Activated CD8-positive, alpha-beta memory T cell treated with anti-CD3 and anti-CD28 coated beads for 1 hour (primary cell): ENCODE data around the gene FRMD5.
"Not testable (repeated sequence)": the region's sequence is repeated elsewhere in the genome, so short reads cannot be mapped to it uniquely, and the experiment has no call there.

Source experiments
- DNase-seq, 2 donors: peaks; one replicate each; pipeline ENCODE4 v3.0.0-alpha.2; 2020; ENCODE audit warnings: low read depth in 1 of 2; ENCODE audit errors: extremely low read depth in 1 of 2

FRMD5 gene

DNA sequence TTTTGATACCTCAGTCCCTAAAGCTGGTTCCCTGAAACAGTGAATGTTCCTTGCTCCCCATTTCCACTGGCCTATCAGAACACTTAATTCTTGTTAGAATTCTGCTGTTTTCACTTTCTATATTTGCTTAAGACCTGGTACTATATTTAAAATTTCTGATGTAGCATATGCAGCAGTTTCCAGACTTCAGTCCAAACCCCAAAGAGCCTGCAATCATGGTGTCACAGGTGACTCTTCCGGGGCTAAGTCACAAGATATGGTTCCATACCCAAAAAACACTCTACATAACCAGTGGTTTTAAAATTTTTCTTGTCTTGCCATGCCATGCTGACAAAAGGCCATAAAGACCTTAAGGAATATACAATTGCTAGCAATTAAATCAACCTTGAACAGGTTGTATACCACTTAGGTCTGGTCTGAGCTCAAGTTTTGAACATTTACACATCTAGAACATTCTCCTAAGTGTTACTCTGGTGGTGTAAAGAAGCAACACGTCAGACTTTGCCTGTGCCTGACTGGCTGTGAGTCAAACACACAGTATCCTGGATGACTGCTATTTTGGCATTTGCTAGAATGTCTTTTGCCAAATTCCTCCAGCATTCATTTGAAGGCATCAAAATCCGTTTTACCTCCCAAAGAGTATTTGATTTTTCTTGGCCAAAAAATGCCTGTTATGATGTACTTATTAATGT lies 160.0 kb downstream of the FRMD5 start:
- DNase-seq, result no peak

DNA sequence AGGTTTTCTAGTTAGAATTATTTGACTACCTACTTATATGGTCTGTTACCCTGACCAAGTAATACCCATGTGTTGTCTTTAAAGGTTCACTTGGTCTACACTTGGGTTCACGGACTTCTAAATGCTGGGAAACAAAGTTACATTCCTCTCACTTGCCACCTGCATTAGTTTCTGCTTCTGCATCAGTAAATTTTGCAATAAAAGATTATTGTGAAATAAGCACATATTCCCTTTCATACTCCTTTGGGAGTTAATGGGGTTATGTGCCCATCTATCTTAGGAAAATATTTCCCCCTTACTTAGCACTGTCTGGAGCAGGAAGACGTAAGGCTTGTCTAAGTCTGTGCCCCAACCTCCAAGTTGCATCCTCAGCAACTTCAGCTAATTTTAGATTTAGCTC lies 160.7 kb downstream of the FRMD5 start:
- DNase-seq, result no peak

DNA sequence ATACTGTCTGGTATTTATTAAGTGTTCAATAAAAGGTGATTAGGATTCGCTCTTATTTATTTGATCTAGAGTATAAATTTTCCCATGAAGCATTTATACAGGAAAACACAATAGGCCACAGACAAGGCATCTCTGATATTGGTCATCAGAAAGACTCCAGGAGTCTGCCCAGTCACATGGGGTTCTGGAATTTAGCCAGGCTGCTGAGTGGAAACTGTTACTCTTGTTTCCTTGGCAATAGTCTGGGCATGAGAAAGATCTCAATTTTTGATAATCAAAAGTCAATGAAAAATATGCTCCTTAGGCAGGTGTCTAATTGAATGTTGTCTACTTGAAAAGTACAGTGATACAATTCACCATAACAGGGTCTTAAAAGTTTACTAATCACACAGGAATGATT lies 161.2 kb downstream of the FRMD5 start:
- DNase-seq, result no peak

DNA sequence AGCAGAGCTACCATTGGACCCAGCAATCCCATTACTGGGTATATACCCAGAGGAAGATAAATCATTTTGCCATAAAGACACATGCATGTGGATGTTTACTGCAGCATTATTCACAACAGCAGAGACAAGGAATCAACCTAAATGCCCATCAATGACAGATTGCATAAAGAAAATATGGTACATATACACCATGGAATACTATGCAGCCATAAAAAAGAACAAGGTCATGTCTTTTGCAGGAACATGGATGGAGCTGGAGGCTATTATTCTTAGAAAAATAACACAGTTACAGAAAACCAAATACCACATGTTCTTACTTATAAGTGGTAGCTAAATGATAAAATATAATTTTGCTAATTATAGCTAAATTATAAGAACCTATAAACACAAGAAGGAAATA lies 162.3 kb downstream of the FRMD5 start:
- DNase-seq, result not testable (repeated sequence)

DNA sequence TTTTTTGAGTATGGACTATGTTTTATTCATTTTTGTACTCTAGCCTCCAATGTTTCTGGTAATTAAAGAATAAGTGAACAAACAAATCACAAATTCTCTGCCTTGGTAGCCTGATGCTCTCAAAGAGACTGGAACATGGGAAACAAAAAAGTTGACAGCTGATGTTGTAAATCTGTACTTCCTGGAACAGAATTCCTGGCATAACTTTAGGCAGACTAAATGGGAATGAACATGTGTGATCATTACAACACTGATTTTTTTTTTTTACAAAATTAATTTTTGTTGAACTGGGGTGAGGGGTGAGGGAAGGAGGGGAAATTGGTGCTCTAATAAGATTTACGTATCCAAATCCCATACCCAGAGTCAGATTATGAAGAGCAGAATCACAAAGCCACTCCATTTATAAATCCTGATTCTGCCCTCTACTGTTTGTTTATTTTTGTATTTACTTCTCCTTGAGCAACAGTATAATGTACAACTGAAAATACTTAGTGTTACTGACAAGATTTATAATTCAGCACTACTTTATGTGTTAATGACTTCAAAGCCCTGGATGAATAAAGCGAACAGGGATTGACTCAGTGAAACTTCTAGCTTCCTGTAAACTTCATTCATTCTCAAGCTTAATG lies 165.0 kb downstream of the FRMD5 start:
- DNase-seq, result no peak

DNA sequence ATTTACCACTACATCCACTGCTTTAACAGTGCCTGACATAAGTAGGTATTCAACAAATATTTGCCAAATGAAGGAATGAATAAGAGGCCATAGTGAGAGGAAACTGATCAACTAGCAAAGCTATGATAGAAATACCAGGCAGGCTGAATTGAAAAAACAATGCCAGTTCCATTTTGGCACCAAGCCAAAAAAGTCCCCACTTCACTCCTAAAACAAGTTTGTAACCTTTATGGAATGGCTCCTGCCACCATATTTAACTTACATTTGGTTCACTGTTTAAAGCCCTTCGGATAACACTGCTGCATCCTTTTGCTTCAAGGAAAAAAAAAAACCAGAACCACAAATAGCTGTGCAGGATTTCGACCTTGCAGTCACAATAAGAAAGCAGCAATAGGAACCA lies 166.1 kb downstream of the FRMD5 start:
- DNase-seq, result no peak

DNA sequence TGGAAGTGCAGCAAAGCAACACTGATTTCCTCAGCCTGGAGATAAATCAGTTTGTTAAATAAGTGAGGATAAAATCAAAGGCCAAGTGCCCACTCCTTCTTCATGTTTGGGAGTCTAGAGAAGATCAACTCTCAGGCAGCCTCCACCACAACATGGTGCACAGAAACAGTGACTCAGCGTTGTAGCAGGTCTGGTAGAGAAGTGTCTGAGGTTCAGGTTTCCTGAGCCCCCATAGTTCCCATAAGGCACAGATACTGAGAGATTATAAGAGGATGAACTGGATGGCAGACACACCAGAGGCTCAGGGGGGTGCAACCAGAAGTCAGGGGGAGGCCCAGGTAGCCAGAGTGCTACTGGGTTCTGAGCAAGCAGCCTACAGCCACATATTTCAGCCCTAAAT lies 166.7 kb downstream of the FRMD5 start:
- DNase-seq, result no peak

DNA sequence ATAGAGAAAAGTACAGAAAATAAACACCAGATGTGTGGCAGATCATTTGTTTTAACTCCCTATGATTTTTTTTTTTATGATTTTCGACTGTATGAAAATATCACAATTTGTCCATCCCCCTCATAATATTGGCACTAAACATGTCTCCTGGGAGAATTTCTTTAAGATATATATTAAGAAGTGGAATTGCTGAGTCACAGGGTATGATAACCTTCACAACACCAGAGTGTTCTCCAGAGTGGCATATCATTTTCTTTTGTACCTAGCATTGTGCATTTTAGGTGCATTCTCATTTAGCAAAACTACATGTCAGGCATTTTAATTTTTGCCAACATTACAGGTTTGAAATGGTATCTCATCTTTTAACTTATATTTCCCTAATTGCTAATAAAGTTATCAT lies 170.9 kb downstream of the FRMD5 start:
- no peak for DNase-seq

DNA sequence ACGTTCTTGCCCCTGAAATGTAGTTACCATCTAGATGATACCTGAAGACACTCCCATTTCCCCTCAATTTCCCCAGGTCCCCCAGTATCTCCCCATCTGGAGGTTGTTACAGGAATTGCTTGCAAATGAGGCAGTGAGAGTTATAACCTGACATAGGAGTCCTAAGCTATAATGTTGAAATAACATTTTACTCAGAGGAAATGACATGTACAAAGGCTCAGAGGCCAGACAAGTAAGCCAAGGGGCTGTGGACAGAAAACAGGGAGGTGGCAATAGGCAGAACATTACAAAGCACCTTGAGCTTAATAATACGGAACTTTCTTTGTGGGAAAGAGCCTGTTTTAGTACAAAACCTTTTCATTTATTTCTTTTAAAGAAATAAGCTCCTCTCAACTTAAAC lies 171.9 kb downstream of the FRMD5 start:
- DNase-seq, result no peak

DNA sequence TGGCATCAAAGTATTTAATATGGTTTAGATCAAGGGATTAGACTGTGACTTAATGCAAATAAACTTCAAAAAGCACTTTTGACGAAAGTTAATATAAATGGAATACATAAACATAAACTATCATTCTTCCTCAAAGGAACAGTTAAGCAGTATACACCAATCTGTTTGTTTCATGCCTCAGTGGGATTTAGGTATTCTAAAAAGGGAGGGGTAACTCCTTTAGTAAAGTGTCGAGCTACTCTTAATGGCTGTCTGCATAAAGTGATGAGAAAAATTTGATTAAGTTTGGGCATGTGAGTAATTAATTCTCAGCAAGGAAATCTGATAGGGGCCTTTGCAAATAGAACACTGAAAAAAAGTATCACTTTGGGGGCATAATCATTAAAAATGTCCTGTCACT lies 176.9 kb downstream of the FRMD5 start:
- DNase-seq, result no peak

DNA sequence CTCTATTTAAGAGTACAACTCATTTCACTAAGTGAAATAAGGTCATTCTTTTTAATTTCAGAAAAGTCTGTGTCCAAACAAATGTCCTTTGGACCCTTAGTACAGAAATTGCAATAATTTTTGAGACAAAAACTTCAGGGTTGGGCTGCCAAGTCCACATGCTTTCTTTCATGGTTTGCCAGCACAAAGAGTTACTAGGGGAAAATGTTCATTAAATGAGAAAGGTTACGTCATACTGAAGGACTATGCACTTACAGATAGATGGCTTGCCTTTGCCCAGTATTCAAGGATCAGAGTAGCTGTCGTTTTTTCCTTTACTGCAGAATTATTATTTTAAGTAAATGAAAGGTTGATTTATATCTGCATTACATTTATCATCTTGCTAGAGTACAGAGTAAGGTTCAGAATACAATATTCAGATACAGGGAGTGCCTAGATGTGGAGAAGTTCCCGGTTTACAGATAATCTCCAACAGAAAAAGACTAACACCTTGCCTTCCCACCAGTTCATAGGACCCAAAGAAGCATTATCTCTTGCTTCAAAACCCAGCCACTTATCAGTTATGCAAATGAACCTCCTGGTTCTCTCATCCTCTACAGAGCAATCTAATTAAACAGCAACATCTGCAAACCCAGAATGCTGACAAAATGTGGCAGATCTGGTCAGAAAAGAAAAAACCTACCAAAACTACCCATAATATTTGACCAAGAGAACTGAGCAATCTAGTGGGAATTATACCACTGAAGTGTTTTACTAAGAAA lies 179.3 kb downstream of the FRMD5 start:
- no peak for DNase-seq

DNA sequence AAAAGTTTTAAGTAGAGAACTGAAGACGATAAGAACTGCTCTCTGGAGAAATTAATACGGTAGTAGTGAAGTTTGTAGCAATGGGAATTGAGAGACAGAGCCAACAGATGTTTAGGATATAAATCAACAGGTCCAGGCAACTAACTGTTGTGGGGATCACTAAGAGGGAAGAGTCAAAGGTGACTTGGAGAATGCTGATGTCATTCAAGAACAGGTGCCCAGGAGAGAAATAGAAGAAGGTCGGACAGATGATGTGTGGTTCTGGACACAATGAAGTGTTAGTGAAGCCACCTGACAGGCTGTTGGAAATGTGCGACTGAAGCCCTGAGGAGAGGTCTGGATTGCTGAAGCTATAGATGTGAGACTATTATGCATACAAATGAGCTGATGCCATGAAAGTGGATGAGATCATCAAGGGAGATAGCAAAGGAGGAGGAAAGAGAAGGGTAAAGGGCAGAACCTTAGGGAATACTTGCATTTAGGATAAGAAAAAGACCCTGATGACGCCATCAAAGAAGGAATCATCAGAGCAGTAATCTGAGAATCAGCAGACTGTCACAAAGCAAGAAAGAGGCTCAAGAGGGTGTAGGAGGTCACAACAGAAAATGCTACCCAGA lies 183.7 kb downstream of the FRMD5 start:
- DNase-seq, result no peak

DNA sequence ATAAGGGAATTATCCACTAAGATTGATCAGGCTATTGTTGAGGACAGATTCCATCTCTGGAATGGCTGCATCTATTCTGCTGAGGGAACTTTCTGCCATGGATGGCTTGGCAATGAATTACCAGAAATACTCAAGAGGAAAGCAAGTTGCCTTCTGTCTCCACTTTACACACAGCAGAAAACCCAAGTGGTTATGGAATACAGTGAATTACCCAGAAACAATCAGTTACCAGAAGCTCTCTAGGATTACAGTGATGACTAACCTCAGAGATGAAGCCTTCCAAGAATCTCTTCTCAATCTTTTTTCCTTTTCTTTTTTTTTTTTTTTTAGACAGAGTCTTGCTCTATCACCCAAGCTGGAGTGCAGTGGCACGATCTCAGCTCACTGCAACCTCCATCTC lies 185.0 kb downstream of the FRMD5 start:
- no peak for DNase-seq

DNA sequence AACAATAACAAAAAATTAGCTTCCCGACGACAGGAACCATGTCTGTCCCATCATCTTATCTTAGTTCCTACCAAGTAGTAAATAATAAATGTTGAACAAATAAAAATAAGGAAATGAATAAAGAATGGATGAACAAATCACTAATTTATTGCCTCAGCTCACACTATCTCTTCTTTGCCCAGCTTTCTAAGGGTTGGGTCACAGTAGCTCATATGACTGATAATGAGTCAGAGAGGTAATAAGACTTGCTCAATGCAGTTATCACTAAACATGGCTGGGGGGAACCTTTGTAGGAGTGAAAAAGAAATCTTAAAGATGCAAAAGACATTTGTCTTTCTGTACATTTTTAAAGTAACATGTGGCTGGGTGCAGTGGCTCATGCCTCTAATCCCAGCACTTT lies 186.0 kb downstream of the FRMD5 start:
- DNase-seq, result no peak

DNA sequence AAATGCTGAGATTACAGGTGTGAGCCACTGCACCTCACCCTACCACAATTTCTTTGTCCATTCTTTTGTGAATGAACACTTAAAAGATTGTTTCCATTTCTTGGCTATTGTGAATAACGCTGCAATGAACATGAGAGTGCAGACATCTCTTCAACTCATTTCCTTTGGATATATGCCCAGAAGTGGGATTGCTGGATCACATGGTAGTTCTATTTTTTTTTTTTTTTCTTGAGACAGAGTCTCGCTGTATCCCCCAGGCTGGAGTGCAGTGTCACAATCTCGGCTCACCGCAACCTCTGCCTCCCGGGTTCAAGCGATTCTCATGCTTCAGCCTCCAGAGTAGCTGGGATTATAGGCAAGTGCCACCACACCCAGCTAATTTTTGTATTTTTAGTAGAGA lies 194.8 kb downstream of the FRMD5 start:
- DNase-seq, result not testable (repeated sequence)

DNA sequence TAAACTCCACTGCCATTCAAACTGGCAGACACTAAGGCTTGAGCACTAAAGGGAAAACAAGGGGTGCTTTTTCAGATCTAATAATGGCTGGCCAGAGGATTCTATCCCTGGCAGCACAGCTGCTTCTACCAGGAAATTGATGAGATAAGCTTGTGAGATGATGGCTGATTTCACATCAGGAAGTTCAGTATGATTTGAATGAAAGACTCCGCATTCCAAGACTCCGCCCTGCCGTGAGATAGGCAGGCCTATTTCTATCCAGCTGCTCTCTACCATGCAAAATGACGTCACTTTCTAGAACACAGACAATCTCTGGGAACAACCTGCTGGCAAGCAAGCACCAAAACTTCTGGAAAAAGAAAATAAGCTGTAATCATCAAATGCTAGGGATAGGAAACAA lies 196.5 kb downstream of the FRMD5 start:
- DNase-seq, result no peak

DNA sequence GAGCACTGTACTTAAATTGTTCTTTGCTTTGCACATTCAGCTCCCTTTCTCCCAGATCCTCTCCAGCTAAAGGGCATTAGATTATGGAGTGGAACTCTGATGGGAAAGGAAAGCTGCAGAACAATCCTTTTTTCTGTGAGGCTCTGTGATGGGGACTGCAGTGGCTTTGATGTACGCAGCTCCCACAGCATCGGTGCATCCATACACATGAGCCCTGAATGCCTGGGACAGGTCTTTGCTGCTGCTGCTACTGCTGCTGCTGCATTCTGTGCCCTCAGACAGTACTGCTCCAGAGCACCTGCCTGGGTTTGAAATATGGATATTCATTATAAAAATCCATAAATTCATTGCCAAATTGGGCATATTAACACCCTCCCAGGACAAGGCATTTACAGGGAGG lies 203.9 kb downstream of the FRMD5 start:
- no peak for DNase-seq

DNA sequence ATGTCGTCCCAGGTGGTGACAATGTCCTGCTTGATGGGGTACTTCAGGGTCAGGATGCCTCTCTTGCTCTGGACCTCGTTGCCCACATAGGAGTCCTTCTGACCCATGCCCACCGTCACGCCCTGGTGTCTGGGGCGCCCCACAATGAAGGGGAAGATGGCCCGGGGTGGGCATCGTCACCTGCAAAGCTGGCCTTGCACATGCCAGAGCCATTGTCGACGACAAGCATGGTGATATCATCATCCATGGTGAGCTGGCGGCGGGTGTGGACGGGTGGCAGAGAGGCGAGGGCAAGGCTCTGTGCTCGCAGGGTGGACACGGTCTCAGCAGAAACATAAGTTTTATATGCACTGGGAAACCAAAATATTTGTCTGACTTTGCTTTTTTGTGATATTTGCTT lies 205.1 kb downstream of the FRMD5 start:
- no peak for DNase-seq

DNA sequence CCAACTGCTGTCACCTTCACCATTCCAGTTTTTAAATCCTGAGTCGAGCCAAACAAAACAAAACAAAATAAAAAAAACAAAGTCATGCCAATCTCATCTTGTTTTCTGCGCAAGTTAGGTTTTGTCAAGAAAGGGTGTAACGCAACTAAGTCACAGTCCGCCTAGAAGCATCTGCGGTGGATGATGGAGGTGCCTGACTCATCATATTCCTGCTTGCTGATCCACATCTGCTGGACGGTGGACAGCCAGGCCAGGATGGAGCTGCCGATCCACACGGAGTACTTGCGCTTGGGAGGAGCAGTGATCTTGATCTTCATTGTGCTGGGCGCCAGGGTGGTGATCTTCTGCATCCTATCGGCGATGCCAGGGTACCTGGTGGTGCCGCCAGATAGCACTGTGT lies 206.2 kb downstream of the FRMD5 start:
- DNase-seq, result no peak

DNA sequence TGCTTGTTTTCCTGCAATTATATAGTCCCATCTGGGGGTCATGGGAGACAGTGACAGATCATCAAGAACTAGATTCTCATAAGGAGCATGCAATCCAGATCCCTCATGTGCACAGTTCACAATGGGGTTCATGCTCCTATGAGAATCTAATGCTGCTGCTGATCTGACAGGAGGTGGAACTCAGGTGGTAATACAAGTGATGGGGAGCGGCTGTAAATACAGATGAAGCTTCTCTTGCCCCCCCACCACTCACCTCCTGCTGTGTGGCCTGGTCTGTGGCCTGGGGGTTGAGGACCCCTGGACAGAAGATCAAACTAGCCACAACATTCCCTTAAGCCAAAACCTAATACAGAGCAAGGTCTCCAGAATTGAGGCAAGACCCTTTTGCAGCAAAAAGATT lies 207.1 kb downstream of the FRMD5 start:
- no peak for DNase-seq

DNA sequence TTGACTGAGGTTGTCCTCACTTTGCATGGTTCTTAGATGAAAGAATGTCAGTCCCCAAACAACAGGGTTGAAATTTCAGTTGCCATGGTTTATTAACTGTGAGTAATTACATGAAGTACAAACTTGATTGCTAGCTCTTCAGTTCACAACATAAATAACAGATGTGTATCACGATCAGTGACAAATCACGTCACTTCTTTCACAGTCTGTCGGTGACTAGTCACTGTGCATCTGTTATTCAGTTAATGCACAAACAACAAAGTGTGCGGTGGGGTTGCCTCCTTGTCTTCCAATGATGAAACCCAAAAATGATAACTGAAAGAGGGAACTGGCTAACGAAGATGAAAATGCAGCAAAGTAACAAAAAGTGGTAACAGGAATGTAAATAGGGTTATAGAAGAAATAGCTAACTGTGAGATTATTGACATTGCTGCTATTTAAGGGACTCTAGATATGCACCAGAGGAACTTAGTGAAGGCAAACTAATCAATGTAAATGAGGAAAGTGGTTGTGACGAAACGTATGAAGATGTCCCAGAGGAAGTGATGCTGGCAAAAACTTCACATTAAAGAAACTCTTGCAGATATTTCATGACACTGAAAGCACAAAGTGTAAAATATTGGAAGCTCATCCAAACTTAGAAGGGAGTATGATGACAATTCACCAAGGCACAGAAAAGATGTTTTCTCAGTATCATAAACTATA lies 208.9 kb downstream of the FRMD5 start:
- no peak for DNase-seq
